Osteocyte (in vitro differentiated cells): ENCODE results near the gene ANO3. TPM values are rescaled to one million over a fixed set of nuclear protein-coding genes. Genes with fewer than 3 reads are reported as not detected.

Experiments
- DNase-seq: peaks from one replicate; pipeline ENCODE4 v3.0.0; 2021; ENCODE audit warnings: mixed read lengths; ENCODE audit not compliant: unreplicated experiment; ENCODE audit errors: extremely low spot score
- H3K27ac Mint-ChIP-seq: one replicate; pipeline ENCODE4 v1.8.0; 2021; ENCODE audit warnings: mild to moderate bottlenecking, mixed read lengths; ENCODE audit not compliant: unreplicated experiment
- H3K27me3 Mint-ChIP-seq: one replicate; pipeline ENCODE4 v1.8.0; 2021; ENCODE audit warnings: mixed read lengths; ENCODE audit not compliant: unreplicated experiment
- H3K36me3 Mint-ChIP-seq: one replicate; pipeline ENCODE4 v1.8.0; 2021; ENCODE audit warnings: mixed read lengths; ENCODE audit not compliant: unreplicated experiment
- H3K4me1 Mint-ChIP-seq: one replicate; pipeline ENCODE4 v1.8.0; 2021; ENCODE audit warnings: mixed read lengths; ENCODE audit not compliant: unreplicated experiment
- H3K4me3 Mint-ChIP-seq: one replicate; pipeline ENCODE4 v1.8.0; 2021; ENCODE audit warnings: mild to moderate bottlenecking, moderate library complexity, mixed read lengths; ENCODE audit not compliant: unreplicated experiment
- H3K9me3 Mint-ChIP-seq: one replicate; pipeline ENCODE4 v1.8.0; 2021; ENCODE audit warnings: mixed read lengths; ENCODE audit not compliant: unreplicated experiment
- CTCF ChIP-seq: fragments of 200-600 bp; sonication (generic); IDR thresholded peaks from 2 replicates; pipeline ENCODE4 v1.5.0; 2021; ENCODE audit warnings: antibody characterized with exemption, mild to moderate bottlenecking, moderate library complexity
- total RNA-seq: library from RNA; stranded (reverse); gene quantifications from 2 replicates; pipeline ENCODE4 v1.2.1, GENCODE V29; 2021

Gene ANO3
- total RNA-seq, 1 donor from 2014 or later, result not detected

DNA sequence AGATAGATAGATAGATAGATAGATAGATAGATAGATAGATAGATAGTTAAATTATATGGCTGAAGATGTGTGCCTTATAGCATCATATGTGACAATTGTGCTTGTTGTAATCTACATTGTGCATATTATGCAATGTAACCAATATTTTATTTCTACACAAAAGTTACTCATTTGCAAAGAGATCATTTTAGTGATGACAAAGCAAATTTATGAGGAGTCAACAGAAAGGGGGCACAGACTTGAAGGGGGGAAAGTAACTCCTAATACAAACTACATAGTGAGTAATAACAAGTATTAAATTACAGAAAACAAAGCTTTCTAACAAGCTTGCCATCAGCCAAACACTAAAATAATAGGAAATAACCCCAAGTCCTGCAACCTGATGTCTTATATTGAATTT is 133.3 kb downstream of the ANO3 start:
- Mint-ChIP-seq H3K9me3 (no peaks in the 10 kb centered on the region), H3K4me1 (no peaks in the 10 kb centered on the region), H3K4me3 (no peak overlapping the region), H3K27ac (no peak overlapping the region), H3K27me3 (peaks cover 2% of the 10 kb centered on the region), H3K36me3 (no peaks in the 10 kb centered on the region)
- no peak for TF ChIP-seq CTCF
- no peak for DNase-seq

GRCh38 chr11:26467506-26467905 is 135.6 kb downstream of the ANO3 start:
- H3K27ac Mint-ChIP-seq, result no peak overlapping the region
- H3K4me3 Mint-ChIP-seq, result no peak overlapping the region
- no peaks in the 10 kb centered on the region for H3K9me3 Mint-ChIP-seq
- H3K36me3 Mint-ChIP-seq, result no peaks in the 10 kb centered on the region
- DNase-seq, result no peak
- H3K27me3 Mint-ChIP-seq, result peaks cover 2% of the 10 kb centered on the region
- TF ChIP-seq CTCF, result no peak
- no peaks in the 10 kb centered on the region for H3K4me1 Mint-ChIP-seq

DNA sequence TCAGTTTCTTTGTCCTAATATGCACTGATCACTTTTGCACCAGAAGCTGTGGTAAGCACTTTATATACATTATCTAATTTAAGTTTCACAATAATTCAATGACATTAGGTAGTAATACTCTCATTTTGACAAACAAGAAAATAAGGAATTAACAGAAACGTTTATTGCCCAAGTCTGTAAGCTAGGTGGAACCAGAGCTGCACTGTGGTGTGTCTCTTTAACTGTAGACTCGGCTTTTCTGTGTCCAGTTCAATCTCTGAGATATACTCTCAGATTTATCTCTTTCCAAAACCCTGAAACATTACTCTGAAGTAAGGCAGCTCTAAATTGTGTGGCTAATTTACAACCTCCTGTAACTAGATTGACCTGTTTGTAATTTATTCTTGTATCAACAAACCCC is 139.1 kb downstream of the ANO3 start:
- DNase-seq, result no peak
- Mint-ChIP-seq H3K4me3 (no peak overlapping the region), H3K4me1 (no peaks in the 10 kb centered on the region), H3K27me3 (peaks cover 4% of the 10 kb centered on the region), H3K36me3 (no peaks in the 10 kb centered on the region), H3K27ac (no peak overlapping the region), H3K9me3 (no peaks in the 10 kb centered on the region)
- TF ChIP-seq CTCF, result no peak

DNA sequence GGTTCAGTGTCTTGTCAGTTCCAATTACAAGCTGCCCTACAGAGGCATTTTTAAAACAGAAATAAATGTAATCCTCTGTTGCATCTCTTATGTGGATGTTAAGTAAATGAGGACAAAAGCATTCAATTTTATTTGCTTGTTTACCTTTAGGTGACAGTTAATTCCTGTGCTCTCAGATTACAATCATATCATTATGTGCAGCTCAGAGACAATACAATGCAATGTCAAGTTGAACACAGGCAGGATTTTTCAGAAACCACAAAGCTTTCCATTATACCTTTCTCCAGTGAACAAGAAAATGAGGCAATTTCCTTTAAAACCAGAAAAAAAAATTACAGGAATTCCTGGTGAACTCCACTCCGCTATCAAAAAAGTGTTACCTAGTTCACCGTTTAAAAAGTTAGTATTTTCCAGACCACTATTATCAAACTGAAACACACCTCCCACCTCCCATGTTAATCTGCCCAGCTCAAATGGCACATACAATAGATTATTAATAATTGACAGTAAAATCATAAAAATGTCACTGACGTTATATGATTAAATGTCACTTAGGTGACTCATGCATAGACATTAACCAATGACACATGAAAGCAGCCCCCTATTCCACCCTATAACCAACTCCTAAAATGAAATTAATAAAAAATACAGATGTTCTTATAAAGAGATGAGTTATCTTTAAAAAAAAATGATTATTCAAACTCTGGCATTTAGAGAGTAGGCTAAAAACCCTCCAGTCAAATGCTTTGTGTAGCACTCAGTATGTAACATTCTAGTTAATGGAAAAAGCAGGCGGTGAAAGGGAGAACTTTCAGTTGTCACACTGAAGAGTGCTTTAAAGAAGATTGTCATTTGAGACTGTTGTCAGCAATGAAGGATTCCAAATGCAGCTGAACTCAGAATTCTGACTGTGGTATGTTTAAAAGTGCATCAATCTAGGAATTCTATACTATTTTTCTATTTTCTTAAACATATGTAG is 141.6 kb downstream of the ANO3 start:
- no peaks in the 10 kb centered on the region for H3K9me3 Mint-ChIP-seq
- no peaks in the 10 kb centered on the region for H3K36me3 Mint-ChIP-seq
- no peak for TF ChIP-seq CTCF
- no peak overlapping the region for H3K27ac Mint-ChIP-seq
- DNase-seq, result no peak
- no peak overlapping the region for H3K4me3 Mint-ChIP-seq
- peaks cover 2% of the 10 kb centered on the region for H3K27me3 Mint-ChIP-seq
- no peaks in the 10 kb centered on the region for H3K4me1 Mint-ChIP-seq

DNA sequence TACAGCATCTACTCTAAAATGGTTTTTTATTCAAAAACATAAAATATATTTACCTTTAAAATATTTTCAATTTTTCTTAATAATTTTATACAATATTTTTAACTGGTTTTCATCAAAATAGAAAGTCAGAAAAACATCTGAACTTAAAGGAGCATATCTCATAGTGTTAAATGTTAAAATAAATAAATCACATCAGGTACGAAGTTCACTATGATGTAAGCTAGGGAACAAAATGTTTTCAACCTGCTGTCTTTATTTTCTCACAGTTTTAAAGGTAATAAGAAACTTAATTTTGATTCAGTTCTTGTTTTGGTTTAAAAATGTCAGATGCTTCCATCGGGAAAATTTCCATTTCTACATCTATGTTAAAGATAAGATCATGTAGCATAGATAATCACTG is 142.5 kb downstream of the ANO3 start:
- Mint-ChIP-seq H3K9me3 (no peaks in the 10 kb centered on the region), H3K36me3 (no peaks in the 10 kb centered on the region), H3K4me1 (no peaks in the 10 kb centered on the region), H3K27me3 (peaks cover 2% of the 10 kb centered on the region), H3K4me3 (no peak overlapping the region), H3K27ac (no peak overlapping the region)
- DNase-seq, result no peak
- no peak for TF ChIP-seq CTCF
